Measurements from ENCODE around the gene RIMBP2. TPM values are rescaled to one million over a fixed set of nuclear protein-coding genes. Genes with fewer than 3 reads are reported as not detected.

Gene RIMBP2
- total and polyA plus RNA-seq, 2 experiments from 2014 or later, result not detected

DNA sequence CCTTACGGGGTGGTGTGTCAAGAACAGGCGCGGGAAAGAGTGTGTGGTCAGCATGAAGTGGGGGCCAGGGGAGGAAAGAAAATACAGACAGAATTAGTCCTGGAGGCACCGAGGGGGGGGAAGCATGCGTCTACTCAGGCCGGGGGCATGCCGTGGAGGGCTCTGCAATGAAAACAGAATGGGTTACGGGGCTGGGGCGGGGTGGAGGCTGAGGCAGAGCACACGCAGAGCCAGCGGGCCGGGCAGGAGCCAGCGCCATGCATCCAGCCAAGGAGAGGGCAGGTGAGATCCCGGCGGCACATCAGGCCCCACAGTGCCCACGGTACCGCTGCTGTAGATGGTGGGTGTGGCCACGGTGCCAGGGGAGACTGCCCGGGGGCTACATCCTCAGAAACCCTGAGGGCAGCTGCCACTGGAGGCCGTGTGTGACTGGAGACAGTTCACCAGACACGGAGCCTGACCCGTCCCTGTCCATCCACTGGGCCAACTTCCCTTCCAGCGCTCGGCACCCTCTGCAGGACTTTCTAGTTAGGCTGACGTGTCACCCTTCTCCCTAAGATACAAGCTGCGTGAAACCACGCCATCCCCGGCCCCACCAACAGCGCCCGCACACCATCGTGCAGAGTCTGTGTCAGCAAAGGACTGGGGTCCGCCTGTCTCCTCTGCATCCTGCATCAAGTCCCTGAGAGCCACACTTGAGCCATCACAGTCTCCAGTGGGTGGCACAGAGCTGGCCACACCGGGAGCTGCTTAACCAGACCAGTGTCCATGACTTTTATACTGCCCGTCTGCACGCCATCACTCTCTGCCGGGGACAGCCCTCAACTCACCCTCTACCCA, 291.0 kb downstream of the RIMBP2 start:
- no peak for DNase-seq
- Histone ChIP-seq H3K36me3 (ENCODE audit: low read depth) (no peaks in the 10 kb centered on the region), H3K79me2 (ENCODE audit: insufficient read depth) (no peaks in the 10 kb centered on the region), H3K4me2 (ENCODE audit: unreplicated experiment) (no peak overlapping the region), H3K4me3 (no peak overlapping the region), H3F3A (ENCODE audit: insufficient read depth) (no peaks in the 10 kb centered on the region), H3K9me3 (ENCODE audit: low read depth) (no peaks in the 10 kb centered on the region), H4K20me1 (ENCODE audit: insufficient read depth) (no peaks in the 10 kb centered on the region), H3K4me1 (ENCODE audit: insufficient read depth) (no peaks in the 10 kb centered on the region), H3K27me3 (replicated peaks; ENCODE audit: insufficient read depth) (no peaks in the 10 kb centered on the region), H3K27ac (no peak overlapping the region), H3K9me2 (ENCODE audit: insufficient read depth) (no peaks in the 10 kb centered on the region), H3K9ac (no peak overlapping the region), H2AFZ (no peak overlapping the region)
- 71 to 76% methylated on average over 26 to 33 of the region's 36 CpGs for WGBS, 2 experiments (ENCODE audit: low coverage in 1 of 2, low lambda C conversion rate in 2 of 2, missing lambda C conversion rate in 2 of 2)
- in situ Hi-C loops (cut with MboI), result no loop called here
- no peak for TF ChIP-seq EZH2phosphoT487 (IDR thresholded peaks at IDR 0.05; ENCODE audit: insufficient read depth, low read depth)
- TF ChIP-seq EZH2 (IDR thresholded peaks at IDR 0.05; ENCODE audit: insufficient read depth, poor library complexity, severe bottlenecking), result no peak

DNA sequence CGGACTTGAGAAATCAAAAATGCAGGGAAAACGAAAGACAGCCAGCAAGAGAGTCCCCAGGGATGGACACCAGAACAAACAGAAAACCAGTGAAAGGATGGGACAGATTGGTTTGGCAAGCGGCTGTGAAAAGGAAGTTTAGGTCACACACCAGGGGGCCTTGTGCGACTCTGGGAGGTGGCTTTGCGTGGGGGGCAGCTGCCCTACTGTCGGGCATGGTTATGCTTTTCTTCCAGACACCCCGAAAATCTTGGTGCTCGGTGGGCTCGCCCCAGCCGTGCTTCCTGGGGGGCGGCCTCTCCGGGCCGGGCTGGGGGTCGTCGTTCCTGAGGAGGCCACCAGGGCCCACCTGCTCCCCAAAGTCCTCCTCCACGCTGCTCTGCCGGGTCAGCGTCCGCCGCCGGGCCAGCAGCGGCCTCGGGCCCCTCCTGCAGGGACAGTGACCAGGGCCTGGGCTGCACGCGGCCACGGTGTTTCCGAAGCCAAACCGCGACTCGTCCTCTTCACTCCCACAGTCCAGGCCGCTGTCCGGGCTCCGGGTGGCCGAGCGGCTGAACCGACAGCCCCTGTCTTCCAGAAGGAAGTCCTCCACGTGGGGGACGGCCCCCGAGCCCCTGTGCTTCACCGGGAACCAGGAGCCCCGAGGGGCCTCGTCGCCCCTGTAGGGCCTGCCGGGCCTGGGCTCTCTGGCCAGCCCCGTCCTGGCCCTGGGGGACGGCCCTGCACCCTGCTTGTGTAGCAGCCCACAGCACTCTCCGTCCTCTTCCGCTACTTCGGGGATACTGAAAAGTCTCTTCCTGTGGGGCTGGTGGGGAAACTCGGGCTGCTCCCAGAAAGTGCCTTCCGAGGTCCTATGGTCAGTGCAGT, 291.9 kb downstream of the RIMBP2 start:
- 72 to 77% methylated on average over 44 to 49 of the region's 51 CpGs for WGBS, 2 experiments (ENCODE audit: low coverage in 1 of 2, low lambda C conversion rate in 2 of 2, missing lambda C conversion rate in 2 of 2)
- H3K27ac ChIP-seq, result no peak overlapping the region
- no peaks in the 10 kb centered on the region for H3K79me2 ChIP-seq (ENCODE audit: insufficient read depth)
- no peaks in the 10 kb centered on the region for H3K4me1 ChIP-seq (ENCODE audit: insufficient read depth)
- TF ChIP-seq EZH2phosphoT487 (IDR thresholded peaks at IDR 0.05; ENCODE audit: insufficient read depth, low read depth) (no peak), EZH2 (IDR thresholded peaks at IDR 0.05; ENCODE audit: insufficient read depth, poor library complexity, severe bottlenecking) (no peak)
- no peak overlapping the region for H3K4me3 ChIP-seq
- no peaks in the 10 kb centered on the region for H3K9me2 ChIP-seq (ENCODE audit: insufficient read depth)
- H3K9ac ChIP-seq, result no peak overlapping the region
- H3K27me3 ChIP-seq (replicated peaks; ENCODE audit: insufficient read depth), result no peaks in the 10 kb centered on the region
- H3K4me2 ChIP-seq (ENCODE audit: unreplicated experiment), result no peak overlapping the region
- H3K9me3 ChIP-seq (ENCODE audit: low read depth), result no peaks in the 10 kb centered on the region
- no peak overlapping the region for H2AFZ ChIP-seq
- no peak for DNase-seq
- H3K36me3 ChIP-seq (ENCODE audit: low read depth), result no peaks in the 10 kb centered on the region
- no peaks in the 10 kb centered on the region for H4K20me1 ChIP-seq (ENCODE audit: insufficient read depth)
- no peaks in the 10 kb centered on the region for H3F3A ChIP-seq (ENCODE audit: insufficient read depth)
- in situ Hi-C loops (cut with MboI), result no loop called here

DNA sequence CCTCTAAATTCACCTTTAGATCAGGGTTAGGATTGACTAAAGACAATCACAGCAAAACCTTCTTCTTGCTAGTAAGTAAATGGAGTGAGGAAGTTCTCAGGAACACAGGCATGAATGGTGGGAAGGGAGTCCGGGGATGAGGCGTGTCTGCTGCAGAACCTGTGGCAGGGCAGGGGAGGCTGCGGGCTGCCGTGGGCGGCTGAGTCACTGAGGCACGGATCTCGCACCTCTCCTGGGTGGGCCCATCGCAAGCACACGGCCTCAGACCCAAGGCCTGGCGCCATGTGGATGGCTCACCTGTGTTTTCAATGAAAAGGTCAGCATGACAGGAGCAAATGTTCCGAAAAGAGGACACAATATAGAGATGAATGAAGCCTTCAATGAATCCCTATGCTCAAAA, 293.0 kb downstream of the RIMBP2 start:
- no peaks in the 10 kb centered on the region for H3K27me3 ChIP-seq (replicated peaks; ENCODE audit: insufficient read depth)
- WGBS, 2 experiments (ENCODE audit: low coverage in 1 of 2, low lambda C conversion rate in 2 of 2, missing lambda C conversion rate in 2 of 2), result 59 to 62% methylated on average over 11 of the region's 11 CpGs
- in situ Hi-C loops (cut with MboI), result no loop called here

DNA sequence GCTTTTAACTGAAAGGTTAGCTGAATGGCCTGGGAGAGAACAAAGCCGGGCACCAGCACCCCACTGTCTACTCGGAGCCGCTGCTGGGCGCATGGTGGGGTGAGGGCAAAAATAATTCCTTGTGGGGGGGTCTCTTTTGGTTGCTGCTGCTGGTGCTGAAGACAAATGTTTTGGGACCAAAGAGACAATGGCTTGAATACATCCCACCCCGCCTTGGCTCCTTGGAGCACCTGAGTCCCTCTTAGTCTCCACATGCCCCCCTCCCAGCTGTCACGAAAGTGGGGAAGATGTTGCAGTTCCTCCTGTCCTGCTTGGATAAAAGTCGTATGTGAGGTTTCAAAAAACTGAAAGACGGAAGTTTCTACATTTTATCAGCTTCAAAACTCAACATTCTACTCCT, 293.4 kb downstream of the RIMBP2 start:
- no peaks in the 10 kb centered on the region for H3K9me2 ChIP-seq (ENCODE audit: insufficient read depth)
- no peak overlapping the region for H3K4me2 ChIP-seq (ENCODE audit: unreplicated experiment)
- no peaks in the 10 kb centered on the region for H3K27me3 ChIP-seq (replicated peaks; ENCODE audit: insufficient read depth)
- no peaks in the 10 kb centered on the region for H3K36me3 ChIP-seq (ENCODE audit: low read depth)
- no peak for TF ChIP-seq EZH2phosphoT487 (IDR thresholded peaks at IDR 0.05; ENCODE audit: insufficient read depth, low read depth)
- no peak for TF ChIP-seq EZH2 (IDR thresholded peaks at IDR 0.05; ENCODE audit: insufficient read depth, poor library complexity, severe bottlenecking)
- WGBS, 2 experiments (ENCODE audit: low coverage in 1 of 2, low lambda C conversion rate in 2 of 2, missing lambda C conversion rate in 2 of 2), result 56 to 67% methylated on average over 8 of the region's 8 CpGs
- H3K27ac ChIP-seq, result no peak overlapping the region
- H3K9ac ChIP-seq, result no peak overlapping the region
- H4K20me1 ChIP-seq (ENCODE audit: insufficient read depth), result no peaks in the 10 kb centered on the region
- no peaks in the 10 kb centered on the region for H3K4me1 ChIP-seq (ENCODE audit: insufficient read depth)
- H3K9me3 ChIP-seq (ENCODE audit: low read depth), result no peaks in the 10 kb centered on the region
- no peak for DNase-seq
- no peaks in the 10 kb centered on the region for H3F3A ChIP-seq (ENCODE audit: insufficient read depth)
- in situ Hi-C loops (cut with MboI), result no loop called here
- no peaks in the 10 kb centered on the region for H3K79me2 ChIP-seq (ENCODE audit: insufficient read depth)
- H2AFZ ChIP-seq, result no peak overlapping the region
- H3K4me3 ChIP-seq, result no peak overlapping the region

More for the DNA sequence above, 293.0 kb downstream of the RIMBP2 start:
- no peaks in the 10 kb centered on the region for H3K79me2 ChIP-seq (ENCODE audit: insufficient read depth)
- H3K4me2 ChIP-seq (ENCODE audit: unreplicated experiment), result no peak overlapping the region
- H3K9me2 ChIP-seq (ENCODE audit: insufficient read depth), result no peaks in the 10 kb centered on the region
- no peak overlapping the region for H3K4me3 ChIP-seq
- no peaks in the 10 kb centered on the region for H4K20me1 ChIP-seq (ENCODE audit: insufficient read depth)
- no peak overlapping the region for H2AFZ ChIP-seq
- no peaks in the 10 kb centered on the region for H3K4me1 ChIP-seq (ENCODE audit: insufficient read depth)
- TF ChIP-seq EZH2phosphoT487 (IDR thresholded peaks at IDR 0.05; ENCODE audit: insufficient read depth, low read depth) (no peak), EZH2 (IDR thresholded peaks at IDR 0.05; ENCODE audit: insufficient read depth, poor library complexity, severe bottlenecking) (no peak)
- no peaks in the 10 kb centered on the region for H3K36me3 ChIP-seq (ENCODE audit: low read depth)
- H3F3A ChIP-seq (ENCODE audit: insufficient read depth), result no peaks in the 10 kb centered on the region
- H3K9ac ChIP-seq, result no peak overlapping the region
- no peak for DNase-seq
- no peak overlapping the region for H3K27ac ChIP-seq
- H3K9me3 ChIP-seq (ENCODE audit: low read depth), result no peaks in the 10 kb centered on the region
